Hepatocyte (in vitro differentiated cells): ENCODE results near the gene TMEM242. TPM values are rescaled to one million over a fixed set of nuclear protein-coding genes. Genes with fewer than 3 reads are reported as not detected.

ENCODE experiments used
- DNase-seq: peaks from one replicate; pipeline ENCODE4 v3.0.0-alpha.2; 2016; ENCODE audit warnings: low spot score
- H2AFZ ChIP-seq: fragments of 200-600 bp; sonication (generic); 2 replicates; pipeline ENCODE4 v1.6.0; 2016; ENCODE audit warnings: antibody characterized with exemption, mild to moderate bottlenecking
- H3K27ac ChIP-seq: fragments of 200-600 bp; sonication (generic); 2 replicates; pipeline ENCODE4 v1.5.1; 2016; ENCODE audit warnings: mild to moderate bottlenecking
- H3K27me3 ChIP-seq: fragments of 200-600 bp; sonication (generic); 2 replicates; pipeline ENCODE4 v1.6.1; 2016
- H3K36me3 ChIP-seq: fragments of 200-600 bp; sonication (generic); replicated peaks from 2 replicates; pipeline ENCODE4 v1.5.1; 2016; ENCODE audit warnings: low read depth; ENCODE audit not compliant: insufficient read depth
- H3K4me1 ChIP-seq: fragments of 200-600 bp; sonication (generic); 2 replicates; pipeline ENCODE4 v1.5.1; 2016; ENCODE audit warnings: mild to moderate bottlenecking, moderate library complexity; ENCODE audit not compliant: insufficient read depth
- H3K4me2 ChIP-seq: fragments of 200-600 bp; sonication (generic); 2 replicates; pipeline ENCODE4 v1.6.0; 2016
- H3K4me3 ChIP-seq: fragments of 200-600 bp; sonication (generic); 2 replicates; pipeline ENCODE4 v1.5.1; 2016; ENCODE audit warnings: mild to moderate bottlenecking
- H3K79me2 ChIP-seq: fragments of 200-600 bp; sonication (generic); 2 replicates; pipeline ENCODE4 v1.6.0; 2017; ENCODE audit warnings: mild to moderate bottlenecking
- H3K9me2 ChIP-seq: fragments of 200-600 bp; sonication (generic); replicated peaks from 2 replicates; pipeline ENCODE4 v1.6.0; 2017; ENCODE audit warnings: mild to moderate bottlenecking; ENCODE audit not compliant: insufficient read depth
- H3K9me3 ChIP-seq: fragments of 200-600 bp; sonication (generic); 2 replicates; pipeline ENCODE4 v1.5.1; 2016; ENCODE audit warnings: low read depth, mild to moderate bottlenecking
- H4K20me1 ChIP-seq: fragments of 200-600 bp; sonication (generic); 2 replicates; pipeline ENCODE4 v1.6.0; 2016; ENCODE audit warnings: mild to moderate bottlenecking; ENCODE audit not compliant: insufficient read depth, poor library complexity, severe bottlenecking
- EZH2 ChIP-seq: fragments of 200-600 bp; sonication (generic); IDR thresholded peaks from 2 replicates; pipeline ENCODE4 v1.6.1; 2016; ENCODE audit warnings: antibody characterized with exemption, mild to moderate bottlenecking, borderline replicate concordance
- EZH2phosphoT487 ChIP-seq: fragments of 200-600 bp; sonication (generic); IDR thresholded peaks from one replicate; pipeline ENCODE4 v1.6.1; 2018; ENCODE audit warnings: antibody characterized with exemption, mild to moderate bottlenecking, low read depth, moderate library complexity; ENCODE audit not compliant: unreplicated experiment, severe bottlenecking
- WGBS: methylation state at CpG from one replicate; pipeline ENCODE4 v1.1.6; 2016; ENCODE audit warnings: low lambda C conversion rate; ENCODE audit errors: missing lambda C conversion rate; 5-methylcytosine and 5-hydroxymethylcytosine counted together
- polyA plus RNA-seq: library from polyadenylated mRNA; unstranded; fragments of >200 nt; fragmentation: Nextera tagmentation; extraction: Ambion mirVana; gene quantifications from 2 replicates; pipeline ENCODE4 v1.2.1, GENCODE V29; 2016
- total RNA-seq: library from RNA; depleted of rRNA; stranded (reverse); fragments of >200 nt; gene quantifications from 2 replicates; pipeline ENCODE4 v1.2.3, GENCODE V29; 2014
- TF ChIP-seq, protein P1 (sequence below): fragments of 200-600 bp; sonication (generic); IDR thresholded peaks from 2 replicates; pipeline ENCODE4 v1.5.1; 2016; ENCODE audit warnings: antibody characterized with exemption, mild to moderate bottlenecking; ENCODE audit not compliant: poor library complexity

The TMEM242 gene
- total and polyA plus RNA-seq, 2 experiments from 2014 or later: 9.0 to 13.7 TPM

GRCh38 chr6:157300006-157300405 is 23.3 kb downstream of the TMEM242 start:
- H3K27me3 ChIP-seq: no peaks in the 10 kb centered on the region
- H3K9me2 ChIP-seq: no peaks in the 10 kb centered on the region
- no peak for DNase-seq
- no peaks in the 10 kb centered on the region for H3K36me3 ChIP-seq
- WGBS: 99% methylated on average over 20 of the region's 20 CpGs
- TF ChIP-seq, protein P1, sequence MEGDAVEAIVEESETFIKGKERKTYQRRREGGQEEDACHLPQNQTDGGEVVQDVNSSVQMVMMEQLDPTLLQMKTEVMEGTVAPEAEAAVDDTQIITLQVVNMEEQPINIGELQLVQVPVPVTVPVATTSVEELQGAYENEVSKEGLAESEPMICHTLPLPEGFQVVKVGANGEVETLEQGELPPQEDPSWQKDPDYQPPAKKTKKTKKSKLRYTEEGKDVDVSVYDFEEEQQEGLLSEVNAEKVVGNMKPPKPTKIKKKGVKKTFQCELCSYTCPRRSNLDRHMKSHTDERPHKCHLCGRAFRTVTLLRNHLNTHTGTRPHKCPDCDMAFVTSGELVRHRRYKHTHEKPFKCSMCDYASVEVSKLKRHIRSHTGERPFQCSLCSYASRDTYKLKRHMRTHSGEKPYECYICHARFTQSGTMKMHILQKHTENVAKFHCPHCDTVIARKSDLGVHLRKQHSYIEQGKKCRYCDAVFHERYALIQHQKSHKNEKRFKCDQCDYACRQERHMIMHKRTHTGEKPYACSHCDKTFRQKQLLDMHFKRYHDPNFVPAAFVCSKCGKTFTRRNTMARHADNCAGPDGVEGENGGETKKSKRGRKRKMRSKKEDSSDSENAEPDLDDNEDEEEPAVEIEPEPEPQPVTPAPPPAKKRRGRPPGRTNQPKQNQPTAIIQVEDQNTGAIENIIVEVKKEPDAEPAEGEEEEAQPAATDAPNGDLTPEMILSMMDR: no peak
- TF ChIP-seq EZH2: no peak
- H3K4me2 ChIP-seq: no peak overlapping the region
- no peaks in the 10 kb centered on the region for H3K9me3 ChIP-seq
- peaks cover under 1% of the 10 kb centered on the region for H3K4me1 ChIP-seq
- H4K20me1 ChIP-seq: no peaks in the 10 kb centered on the region
- H3K79me2 ChIP-seq: peaks cover 21% of the 10 kb centered on the region
- no peak overlapping the region for H2AFZ ChIP-seq
- H3K27ac ChIP-seq: no peak overlapping the region
- no peak overlapping the region for H3K4me3 ChIP-seq

- Histone ChIP-seq H3K27ac (no peak overlapping the region), H3K9me3 (no peaks in the 10 kb centered on the region), H3K4me3 (no peak overlapping the region), H4K20me1 (no peaks in the 10 kb centered on the region), H2AFZ (no peak overlapping the region), H3K4me1 (no peaks in the 10 kb centered on the region), H3K79me2 (peaks cover 18% of the 10 kb centered on the region), H3K27me3 (no peaks in the 10 kb centered on the region), H3K4me2 (no peak overlapping the region), H3K36me3 (no peaks in the 10 kb centered on the region), H3K9me2 (no peaks in the 10 kb centered on the region)
- WGBS: 85% methylated on average over 9 of the region's 9 CpGs
- no peak for TF ChIP-seq EZH2phosphoT487
- TF ChIP-seq, protein P1: no peak
- TF ChIP-seq EZH2: no peak
- no peak for DNase-seq
Measured at GRCh38 chr6:157298216-157298724, 25.0 kb downstream of the TMEM242 start.

- H3K27me3 ChIP-seq: no peaks in the 10 kb centered on the region
- DNase-seq: no peak
- no peaks in the 10 kb centered on the region for H4K20me1 ChIP-seq
- H3K79me2 ChIP-seq: peaks cover 4% of the 10 kb centered on the region
- H3K9me3 ChIP-seq: no peaks in the 10 kb centered on the region
- H3K36me3 ChIP-seq: no peaks in the 10 kb centered on the region
- H2AFZ ChIP-seq: no peak overlapping the region
- TF ChIP-seq, protein P1: no peak
- TF ChIP-seq EZH2phosphoT487 (no peak), EZH2 (no peak)
- no peaks in the 10 kb centered on the region for H3K9me2 ChIP-seq
- no peak overlapping the region for H3K4me2 ChIP-seq
- H3K27ac ChIP-seq: no peak overlapping the region
- no peak overlapping the region for H3K4me3 ChIP-seq
- H3K4me1 ChIP-seq: no peaks in the 10 kb centered on the region
- 94% methylated on average over 2 of the region's 2 CpGs for WGBS
Measured at GRCh38 chr6:157294654-157295053, 28.7 kb downstream of the TMEM242 start.

DNA sequence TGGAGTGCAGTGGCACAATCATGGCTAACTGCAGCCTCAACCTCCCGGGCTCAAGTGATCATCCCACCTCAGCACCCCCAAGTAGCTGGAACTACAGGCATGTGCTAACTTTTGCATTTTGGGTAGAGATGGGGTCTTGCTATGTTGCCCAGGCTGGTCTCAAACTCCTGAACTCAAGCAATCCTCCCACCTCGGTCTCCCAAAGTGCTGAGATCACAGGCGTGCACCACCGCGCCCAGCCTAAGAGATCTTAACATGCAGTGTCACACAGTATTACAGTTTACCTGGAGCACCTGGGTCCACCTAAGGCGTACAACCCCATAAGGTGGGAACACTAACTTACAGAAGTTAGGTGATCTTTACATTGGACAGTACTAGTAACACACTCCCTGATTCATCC is 29.5 kb downstream of the TMEM242 start:
- no peaks in the 10 kb centered on the region for H3K27me3 ChIP-seq
- WGBS: 95% methylated on average over 6 of the region's 6 CpGs
- peaks cover 4% of the 10 kb centered on the region for H3K79me2 ChIP-seq
- no peaks in the 10 kb centered on the region for H3K9me3 ChIP-seq
- no peak overlapping the region for H3K4me3 ChIP-seq
- no peak overlapping the region for H2AFZ ChIP-seq
- no peak overlapping the region for H3K27ac ChIP-seq
- no peaks in the 10 kb centered on the region for H3K4me1 ChIP-seq
- H3K9me2 ChIP-seq: no peaks in the 10 kb centered on the region
- H3K36me3 ChIP-seq: no peaks in the 10 kb centered on the region
- no peak for DNase-seq
- TF ChIP-seq EZH2 (no peak), EZH2phosphoT487 (no peak)
- TF ChIP-seq, protein P1: no peak
- no peaks in the 10 kb centered on the region for H4K20me1 ChIP-seq
- no peak overlapping the region for H3K4me2 ChIP-seq
